NCI-H69 (cell line): ENCODE data around the gene CEP164.
"Not testable (repeated sequence)": the region's sequence is repeated elsewhere in the genome, so short reads cannot be mapped to it uniquely, and the experiment has no call there.

ENCODE experiments used
- DNase-seq: peaks from one replicate; lab custom pipeline; 2025; lab: John Stamatoyannopoulos, UW

The CEP164 gene

DNA sequence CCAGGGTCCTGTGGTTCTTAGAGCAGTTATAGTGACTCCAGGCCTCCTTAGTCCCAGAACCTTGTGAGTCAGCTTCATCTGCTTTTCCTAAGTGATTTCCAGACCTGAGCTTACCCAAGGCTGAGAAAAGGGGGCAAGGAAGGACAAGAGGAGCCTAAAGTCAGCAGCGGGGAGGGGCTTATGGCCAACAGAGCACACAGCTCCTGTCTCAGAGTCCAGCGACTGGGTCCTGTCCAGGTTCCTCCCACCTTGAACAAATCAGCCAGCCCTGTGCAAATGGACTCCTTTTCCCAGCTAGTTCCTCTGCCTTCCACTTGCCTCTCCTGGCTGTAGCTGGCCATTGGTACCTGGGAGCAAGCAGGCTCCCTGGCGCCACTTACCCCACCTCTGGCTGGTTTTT, 22.5 kb upstream of the CEP164 start:
- DNase-seq, result no peak

DNA sequence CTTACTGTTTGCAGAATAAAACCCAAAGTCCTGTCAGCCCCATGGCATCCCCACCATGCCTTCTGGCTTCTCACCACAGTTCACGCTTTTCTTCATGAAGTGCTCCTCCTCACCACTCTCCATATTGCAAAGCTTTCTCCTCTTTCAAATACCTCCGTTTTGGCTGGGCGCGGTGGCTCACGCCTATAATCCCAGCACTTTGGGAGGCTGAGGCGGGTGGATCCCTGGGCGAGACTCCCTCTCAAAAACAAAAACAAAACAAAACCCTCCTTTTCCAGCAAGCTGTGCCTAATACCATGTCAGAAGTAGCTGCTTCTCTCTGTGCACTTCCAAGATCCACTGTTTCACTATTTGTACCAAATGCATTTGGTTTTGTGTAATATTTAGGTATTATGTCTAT, 18.3 kb upstream of the CEP164 start:
- no peak for DNase-seq

DNA sequence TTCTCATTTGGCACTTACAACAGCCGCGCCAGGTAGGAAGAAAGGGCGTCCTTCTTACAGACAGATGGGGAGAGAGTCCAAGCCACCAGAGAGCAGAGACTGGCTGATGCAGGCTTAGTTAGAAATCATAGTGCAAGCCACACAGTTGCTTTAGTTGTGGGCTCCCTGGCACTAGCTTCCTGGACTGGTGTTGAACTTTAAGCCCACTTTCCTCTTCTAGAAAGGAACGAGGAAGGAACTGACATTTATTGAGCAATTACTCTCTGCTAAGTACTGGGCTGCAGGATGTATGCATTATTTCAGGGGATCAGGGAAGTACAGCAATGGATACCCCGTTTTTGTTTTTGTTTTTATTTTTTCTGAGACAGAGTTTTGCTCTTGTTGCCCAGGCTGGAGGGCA, 14.6 kb upstream of the CEP164 start:
- no peak for DNase-seq

GRCh38 chr11:117313828-117314768, 13.6 kb upstream of the CEP164 start:
- DNase-seq, result peak; percentile 21

DNA sequence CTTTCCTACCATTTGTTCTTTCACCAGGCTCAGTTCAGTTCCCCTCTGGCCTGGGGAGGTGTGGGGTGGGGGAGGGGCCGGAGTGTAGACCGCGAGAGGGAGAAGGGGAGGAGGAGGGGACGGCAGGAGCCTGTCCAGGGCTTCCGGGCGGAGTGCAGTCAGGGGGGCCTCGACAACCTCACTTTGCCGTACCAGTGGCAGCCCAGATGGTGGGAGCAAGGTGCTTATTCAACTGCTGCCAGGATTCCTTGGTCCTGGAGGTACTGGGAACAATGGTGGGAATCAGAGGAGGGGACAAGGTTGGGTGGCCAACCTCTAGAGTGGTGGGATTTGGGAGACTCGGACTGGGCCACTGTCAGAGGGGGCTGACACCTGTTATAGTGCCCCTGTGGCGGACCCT, 12.8 kb upstream of the CEP164 start:
- DNase-seq, result peak; percentile 26

DNA sequence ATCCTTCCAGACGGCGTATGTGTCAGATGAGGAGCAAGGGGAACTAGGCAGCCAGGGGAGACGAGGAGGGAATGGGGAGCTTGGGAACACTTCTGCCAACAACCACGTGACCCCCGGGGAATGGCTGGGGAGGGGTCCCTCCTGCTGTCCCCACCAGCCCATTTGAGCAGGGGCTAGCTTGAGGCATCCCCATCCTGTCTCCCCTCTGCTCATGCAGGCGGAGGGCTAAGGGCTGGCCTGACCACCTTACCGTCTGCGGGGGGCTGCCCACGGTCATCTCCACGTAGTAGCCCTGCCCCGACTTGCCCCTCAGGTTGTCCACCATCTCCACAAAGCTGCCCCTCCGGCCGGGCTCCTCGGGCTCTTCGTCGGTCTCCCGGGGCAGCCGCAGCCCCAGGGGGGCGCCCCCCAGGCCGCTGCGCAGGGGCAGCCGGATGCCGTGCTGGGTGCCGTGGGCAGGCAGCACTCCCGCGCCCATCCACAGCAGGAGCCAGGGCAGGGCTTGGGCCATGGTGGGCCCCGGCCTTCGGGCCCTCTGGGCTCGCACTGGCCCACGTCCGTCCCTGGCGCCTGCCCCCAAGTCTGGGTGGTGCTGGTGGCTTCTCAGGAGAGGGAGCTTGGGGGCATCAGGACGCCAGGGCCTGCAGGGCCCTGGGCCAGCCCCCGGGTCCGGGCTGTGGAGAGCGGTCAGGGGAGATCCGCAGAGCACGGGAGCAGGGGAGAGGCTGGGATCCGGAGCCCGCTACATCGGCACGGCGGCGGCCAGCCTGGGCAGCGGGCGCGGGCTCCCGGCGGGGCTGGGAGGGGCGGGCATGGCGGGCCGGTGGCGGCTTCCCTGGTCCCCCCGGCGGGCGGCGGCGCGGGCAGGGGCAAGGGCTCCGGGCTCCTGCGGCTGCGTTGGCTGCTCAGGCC, 12.1 kb upstream of the CEP164 start:
- DNase-seq, result peak; percentile 60

DNA sequence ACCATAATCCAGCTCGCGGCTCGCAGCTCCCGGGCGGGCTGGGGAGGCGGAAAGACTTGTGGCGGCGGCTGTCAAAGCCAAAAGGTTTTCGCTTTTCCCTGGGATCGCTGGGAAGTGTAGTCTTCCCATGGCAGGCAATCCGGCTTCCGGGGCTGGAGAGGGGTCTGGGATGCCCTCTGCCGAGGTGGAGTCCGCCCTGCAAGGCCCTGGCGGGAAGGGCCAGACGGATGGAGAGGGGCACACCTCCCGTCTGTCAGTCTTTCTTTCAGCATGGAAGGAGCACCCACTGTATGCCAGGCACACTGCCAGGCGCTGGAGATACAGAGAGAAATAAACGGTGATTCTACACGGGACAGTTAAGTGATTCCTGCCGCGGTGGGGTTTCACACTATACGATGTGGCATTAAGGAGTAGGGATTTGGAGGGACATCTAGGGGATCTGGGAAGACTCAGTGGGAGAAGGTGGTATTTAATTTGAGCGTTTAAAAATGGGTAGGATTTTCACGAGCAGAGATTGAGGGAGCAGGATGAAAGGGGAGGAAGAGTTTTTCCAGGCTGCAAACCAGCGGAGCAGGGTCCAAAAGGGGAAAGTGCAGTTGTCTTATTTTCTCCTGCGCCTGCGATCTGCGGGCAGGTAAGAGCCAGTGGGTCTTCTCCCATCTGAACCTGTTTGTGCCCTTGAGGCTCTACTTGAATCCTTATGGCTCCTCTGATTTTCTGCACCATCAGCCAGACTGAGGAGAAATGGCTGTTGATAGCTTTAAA, 11.3 kb upstream of the CEP164 start, which contains the start of gene BACE1:
Gene BACE1 (minus strand): TSS at position 60 of the 765 bp plus-strand sequence. CDS start 461 bp downstream, outside the sequence.
- peak; percentile 96 for DNase-seq

- no peak for DNase-seq
Measured at GRCh38 chr11:117318738-117319137, 8.9 kb upstream of the CEP164 start.

- DNase-seq, result no peak
Measured at GRCh38 chr11:117319214-117319840, 8.3 kb upstream of the CEP164 start.

- not testable (repeated sequence) for DNase-seq
Measured at GRCh38 chr11:117327255-117327566, 443 bp upstream of the CEP164 start.

- peak; percentile 63 for DNase-seq
Measured at GRCh38 chr11:117328375-117329010, 839 bp downstream of the CEP164 start.

DNA sequence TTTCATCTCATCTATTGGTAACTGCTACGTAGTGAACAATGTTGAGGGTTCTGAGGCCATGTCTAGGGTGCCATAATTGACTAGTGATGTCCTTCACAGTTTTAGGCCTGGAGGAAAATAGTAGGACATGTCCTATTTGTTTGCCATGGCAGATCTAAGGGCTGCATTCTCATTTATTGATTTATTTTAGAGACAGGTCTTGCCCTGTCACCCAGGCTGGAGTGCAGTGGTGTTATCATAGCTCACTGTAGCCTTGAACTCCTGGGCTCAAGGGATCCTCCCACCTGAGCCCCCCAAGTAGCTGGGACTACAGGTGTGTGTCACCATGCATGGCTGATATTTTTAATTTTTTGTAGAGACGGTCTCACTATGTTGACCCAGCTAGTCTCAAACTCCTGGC, 5.2 kb downstream of the CEP164 start:
- DNase-seq, result no peak

GRCh38 chr11:117333917-117334316, 6.3 kb downstream of the CEP164 start:
- DNase-seq, result no peak

- DNase-seq, result no peak
Measured at GRCh38 chr11:117334896-117335295, 7.2 kb downstream of the CEP164 start.

DNA sequence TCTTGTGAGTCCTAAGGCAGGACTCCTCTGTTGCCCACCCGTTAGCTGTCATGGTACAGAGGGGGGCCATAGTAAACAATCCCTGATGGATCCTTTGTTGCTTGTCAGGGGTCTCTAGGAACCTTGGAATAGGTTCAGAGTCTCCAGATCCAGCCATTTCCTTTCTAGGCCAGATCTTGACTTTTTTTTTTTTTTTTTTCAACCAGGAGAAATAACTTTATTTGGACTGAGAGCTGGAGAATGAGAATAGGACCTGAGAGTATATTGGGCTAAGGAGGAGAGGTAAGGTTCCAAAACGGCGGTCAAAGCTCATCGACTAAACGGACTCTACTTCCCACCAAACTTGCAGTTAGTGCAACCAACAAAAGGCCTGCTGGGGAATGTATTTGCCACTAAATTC, 7.7 kb downstream of the CEP164 start:
- DNase-seq, result no peak

DNA sequence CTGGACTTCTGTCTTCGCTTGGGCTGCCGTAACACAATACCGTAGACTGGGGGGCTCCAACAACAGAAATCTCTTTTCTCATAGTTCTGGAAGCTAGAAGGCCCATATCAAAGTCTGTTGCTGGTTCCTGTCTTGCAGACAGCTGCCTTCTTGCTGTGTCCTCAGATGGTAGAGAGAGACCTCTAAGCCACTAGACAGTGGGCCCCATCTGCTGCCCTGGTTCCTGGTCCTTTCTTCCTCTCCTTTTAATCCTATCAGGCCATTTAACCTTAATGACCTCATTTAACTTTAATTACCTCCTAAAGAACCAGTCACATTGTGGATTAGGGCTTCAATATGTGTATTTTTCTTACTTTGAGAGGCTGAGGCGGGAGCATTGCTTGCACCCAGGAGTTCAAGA, 9.4 kb downstream of the CEP164 start:
- DNase-seq, result no peak

GRCh38 chr11:117345039-117345438, 17.4 kb downstream of the CEP164 start:
- DNase-seq, result no peak

- no peak for DNase-seq
Measured at GRCh38 chr11:117354550-117354949, 26.9 kb downstream of the CEP164 start.

GRCh38 chr11:117356126-117356890, 28.7 kb downstream of the CEP164 start:
- no peak for DNase-seq

DNA sequence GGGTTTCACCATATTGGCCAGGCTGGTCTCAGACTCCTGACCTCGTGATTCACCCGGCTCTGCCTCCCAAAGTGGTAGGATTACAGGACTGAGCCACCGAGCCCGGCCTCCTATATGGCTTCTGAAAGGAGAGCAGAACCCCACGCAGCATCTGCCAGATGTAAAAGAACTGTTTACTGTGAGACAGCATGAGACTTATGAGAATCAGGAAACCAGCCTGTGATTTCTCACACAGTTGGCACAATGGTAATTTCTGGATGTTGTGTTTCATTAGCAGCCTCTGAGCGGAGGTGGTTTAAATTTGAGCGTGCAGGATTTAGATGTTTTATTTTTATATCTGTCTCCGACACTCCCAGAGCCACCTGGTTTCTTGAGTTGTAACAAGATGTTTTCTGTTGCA, 33.8 kb downstream of the CEP164 start:
- DNase-seq, result no peak
